Lower leg skin (tissue), 3 donors: ENCODE data around the gene KIF27.
"Not testable (repeated sequence)": the region's sequence is repeated elsewhere in the genome, so short reads cannot be mapped to it uniquely, and the experiment has no call there.

ENCODE experiments used
- CTCF ChIP-seq, 3 donors: fragments of 450-650 bp; IDR thresholded peaks; one replicate each; pipeline ENCODE4 v1.5.1; 2016; ENCODE audit warnings: antibody characterized with exemption in 3 of 3, mild to moderate bottlenecking in 3 of 3, moderate library complexity in 2 of 3
- POLR2A ChIP-seq, 2 donors: fragments of 450-650 bp; IDR thresholded peaks; one replicate each; pipeline ENCODE4 v1.6.1; 2016 to 2017; ENCODE audit warnings: antibody characterized with exemption in 2 of 2, mild to moderate bottlenecking in 1 of 2, moderate library complexity in 1 of 2

GRCh38 chr9:83804454-83804853 is 116.8 kb downstream of the KIF27 start:
- TF ChIP-seq CTCF, POLR2A (IDR thresholded peaks at IDR 0.05): not testable (repeated sequence)
